ENCODE data around the gene PTTG1IP2. TPM values are rescaled to one million over a fixed set of nuclear protein-coding genes. Genes with fewer than 3 reads are reported as not detected.

Gene PTTG1IP2
- total RNA-seq, 4 donors from 2014 or later = not detected

- Histone ChIP-seq H3K27me3 (no peaks in the 10 kb centered on the region), H3K27ac (no peak overlapping the region), H3K9me3 (no peaks in the 10 kb centered on the region), H3K4me1 (no peaks in the 10 kb centered on the region), H3K36me3 (no peaks in the 10 kb centered on the region), H3K4me3 (replicated peaks in 1 of 3) (no peak overlapping the region)
- WGBS, 2 donors = 85 to 87% methylated on average over 1 of the region's 1 CpG
- no peak for DNase-seq
- TF ChIP-seq POLR2A (IDR thresholded peaks at IDR 0.05) (no peak), CTCF (IDR thresholded peaks at IDR 0.05) (peak in 2 of 6 experiments; percentile 20 to 25)
- intact Hi-C loops (cut with DNase I) = no loop called here
Observed at GRCh38 chr7:90552521-90552920, 83.1 kb downstream of the PTTG1IP2 start.

- intact Hi-C loops (cut with DNase I) = no loop called here
- Histone ChIP-seq H3K27ac (no peak overlapping the region), H3K27me3 (no peaks in the 10 kb centered on the region), H3K36me3 (no peaks in the 10 kb centered on the region), H3K4me3 (replicated peaks in 1 of 3) (no peak overlapping the region), H3K9me3 (no peaks in the 10 kb centered on the region), H3K4me1 (no peaks in the 10 kb centered on the region)
- 69 to 71% methylated on average over 1 of the region's 1 CpG for WGBS, 2 donors
- no peak for DNase-seq
- TF ChIP-seq CTCF (IDR thresholded peaks at IDR 0.05) = no peak
- no peak for TF ChIP-seq POLR2A (IDR thresholded peaks at IDR 0.05)
Observed at GRCh38 chr7:90560730-90561129, 91.3 kb downstream of the PTTG1IP2 start.

Other genes with a start within 250 kb of the PTTG1IP2 start
- gene CFAP69, start 224.5 kb upstream of the PTTG1IP2 start, total RNA-seq = 10 to 100 TPM; 12.6 to 73.8 (median 32.5) TPM
- not detected for gene FAM237B, start 148.3 kb upstream of the PTTG1IP2 start, total RNA-seq
- gene GTPBP10, start 122.9 kb upstream of the PTTG1IP2 start, total RNA-seq = 10 to 100 TPM; 25.0 to 41.4 (median 33.2) TPM
- gene CLDN12, start 66.2 kb upstream of the PTTG1IP2 start, total RNA-seq = 10 to 100 TPM; 22.8 to 35.5 (median 29.3) TPM
- 10 to 100 TPM; 29.3 to 37.8 (median 33.0) TPM for gene CDK14, start 126.7 kb downstream of the PTTG1IP2 start, total RNA-seq

Measured in thyroid gland (tissue), 4 donors.